GM10266 (cell line): ENCODE measurements around the gene ABHD18.
"Not testable (repeated sequence)": the region's sequence is repeated elsewhere in the genome, so short reads cannot be mapped to it uniquely, and the experiment has no call there.

Experiments used
- DNase-seq: peaks from one replicate; pipeline ENCODE4 v3.0.0; 2012; ENCODE audit errors: extremely low spot score
- CTCF ChIP-seq: IDR thresholded peaks from 2 replicates; pipeline ENCODE4 v1.5.1; 2012; ENCODE audit warnings: mild to moderate bottlenecking, low read depth; ENCODE audit not compliant: control insufficient read depth, insufficient read depth; ENCODE audit errors: missing control alignments

Gene ABHD18

GRCh38 chr4:127975121-127975770, 10.0 kb downstream of the ABHD18 start:
- TF ChIP-seq CTCF, result no peak
- no peak for DNase-seq

GRCh38 chr4:127978930-127979329, 13.7 kb downstream of the ABHD18 start:
- no peak for TF ChIP-seq CTCF
- no peak for DNase-seq

- no peak for TF ChIP-seq CTCF
- no peak for DNase-seq
Observed at GRCh38 chr4:127982445-127982844, 17.2 kb downstream of the ABHD18 start.

GRCh38 chr4:127985989-127986388, 20.8 kb downstream of the ABHD18 start:
- no peak for TF ChIP-seq CTCF
- no peak for DNase-seq

GRCh38 chr4:127988638-127989037, 23.4 kb downstream of the ABHD18 start:
- no peak for DNase-seq
- no peak for TF ChIP-seq CTCF

GRCh38 chr4:127993151-127993550, 27.9 kb downstream of the ABHD18 start:
- DNase-seq, result no peak
- TF ChIP-seq CTCF, result no peak

- DNase-seq, result no peak
- TF ChIP-seq CTCF, result no peak
Observed at GRCh38 chr4:127995776-127996175, 30.6 kb downstream of the ABHD18 start.

- DNase-seq, result not testable (repeated sequence)
Observed at GRCh38 chr4:127996521-127996920, 31.3 kb downstream of the ABHD18 start.
